Islet precursor cell (in vitro differentiated cells): Measurements from ENCODE around the gene NDUFS6.

Source experiments
- DNase-seq: peaks from one replicate; pipeline ENCODE4 v3.0.0-alpha.2; 2018

NDUFS6 gene

GRCh38 chr5:1818784-1819183 is 17.6 kb downstream of the NDUFS6 start:
- DNase-seq: no peak

GRCh38 chr5:1819458-1819857 is 18.3 kb downstream of the NDUFS6 start:
- DNase-seq: no peak

- no peak for DNase-seq
Observed at GRCh38 chr5:1820381-1820780, 19.2 kb downstream of the NDUFS6 start.

GRCh38 chr5:1820926-1821325 is 19.7 kb downstream of the NDUFS6 start:
- no peak for DNase-seq

GRCh38 chr5:1821862-1822261 is 20.7 kb downstream of the NDUFS6 start:
- no peak for DNase-seq

- DNase-seq: no peak
Observed at GRCh38 chr5:1823381-1824034, 22.3 kb downstream of the NDUFS6 start.

GRCh38 chr5:1824109-1824821 is 23.1 kb downstream of the NDUFS6 start:
- DNase-seq: no peak

GRCh38 chr5:1824903-1825841 is 24.0 kb downstream of the NDUFS6 start:
- DNase-seq: no peak

- no peak for DNase-seq
Observed at GRCh38 chr5:1826235-1826980, 25.2 kb downstream of the NDUFS6 start.

- DNase-seq: no peak
Observed at GRCh38 chr5:1827025-1827885, 26.0 kb downstream of the NDUFS6 start.

- peak; percentile 69 for DNase-seq
Observed at GRCh38 chr5:1827886-1828397, 26.7 kb downstream of the NDUFS6 start.

GRCh38 chr5:1830571-1831228 is 29.5 kb downstream of the NDUFS6 start:
- DNase-seq: no peak

GRCh38 chr5:1831257-1831656 is 30.1 kb downstream of the NDUFS6 start:
- DNase-seq: no peak

- peak; percentile 90 for DNase-seq
Observed at GRCh38 chr5:1831677-1832313, 30.6 kb downstream of the NDUFS6 start.

GRCh38 chr5:1832511-1833250 is 31.5 kb downstream of the NDUFS6 start:
- DNase-seq: no peak

GRCh38 chr5:1833264-1834021 is 32.2 kb downstream of the NDUFS6 start:
- no peak for DNase-seq

GRCh38 chr5:1834022-1834551 is 32.9 kb downstream of the NDUFS6 start:
- DNase-seq: no peak

GRCh38 chr5:1834721-1835429 is 33.7 kb downstream of the NDUFS6 start:
- DNase-seq: no peak
